Activated CD4-positive, alpha-beta T cell treated with anti-CD3 and anti-CD28 coated beads, Interleukin-2, amount 10 ng/mL, durations not matched to agents 7 days and 5 days (primary cell): Measurements from ENCODE around the gene OR14I1. TPM values are rescaled to one million over a fixed set of nuclear protein-coding genes. Genes with fewer than 3 reads are reported as not detected.

Source experiments
- CTCF ChIA-PET: fragments of 350-600 bp; sonication (Branson Sonifier 250); formaldehyde crosslinking; loops from one replicate; lab custom pipeline; 2021; ENCODE audit warnings: antibody characterized with exemption; lab: Charles Lee
- POLR2A ChIA-PET: fragments of 350-600 bp; sonication (Branson Sonifier 250); formaldehyde crosslinking; loops from one replicate; lab custom pipeline; 2021; ENCODE audit warnings: antibody characterized with exemption; lab: Charles Lee
- DNase-seq: peaks from one replicate; pipeline ENCODE4 v3.0.0-alpha.2; 2020
- H3K27ac Mint-ChIP-seq: one replicate; pipeline ENCODE4 v1.8.0; 2021; ENCODE audit warnings: mild to moderate bottlenecking, moderate library complexity, mixed read lengths
- H3K27me3 Mint-ChIP-seq: one replicate; pipeline ENCODE4 v1.8.0; 2021; ENCODE audit warnings: mixed read lengths
- H3K36me3 Mint-ChIP-seq: one replicate; pipeline ENCODE4 v1.8.0; 2021; ENCODE audit warnings: low read depth, mixed read lengths
- H3K4me1 Mint-ChIP-seq: one replicate; pipeline ENCODE4 v1.8.0; 2021; ENCODE audit warnings: mixed read lengths
- H3K4me3 Mint-ChIP-seq: one replicate; pipeline ENCODE4 v1.8.0; 2021; ENCODE audit warnings: mild to moderate bottlenecking, moderate library complexity, mixed read lengths
- H3K9me3 Mint-ChIP-seq: one replicate; pipeline ENCODE4 v1.8.0; 2021; ENCODE audit warnings: mixed read lengths
- total RNA-seq, 2 experiments: library from RNA; stranded (reverse); gene quantifications; one replicate each; pipeline ENCODE4 v1.2.3, GENCODE V29; 2021

OR14I1 gene
- total RNA-seq, 2 experiments from 2014 or later: not detected

DNA sequence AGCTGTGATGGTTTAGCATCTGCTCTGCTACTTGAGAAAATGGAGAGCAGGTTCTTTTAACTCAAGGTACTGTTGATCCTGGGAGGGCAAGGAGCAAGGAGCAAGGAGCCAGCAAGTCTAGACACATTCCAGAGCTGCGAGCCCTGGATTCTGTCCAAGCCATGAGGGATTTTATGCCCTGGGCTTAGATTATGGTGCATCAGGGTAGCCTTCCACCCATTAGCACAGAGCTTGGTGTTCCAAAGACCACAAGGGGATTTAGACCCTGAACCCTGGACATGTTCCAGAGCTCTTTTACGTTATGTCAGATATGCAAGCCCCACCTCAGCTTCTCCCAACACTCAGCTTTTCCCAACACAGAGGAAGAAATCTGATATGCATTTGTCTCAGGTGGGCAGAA is 2.0 kb upstream of the OR14I1 start:
- H3K9me3 Mint-ChIP-seq: no peaks in the 10 kb centered on the region
- no peak for DNase-seq
- H3K27ac Mint-ChIP-seq: no peak overlapping the region
- ChIA-PET POLR2A (no interaction called here), CTCF (interaction anchor here (1.4 kb wide), 1 partner anchor 102 kb away, joined by 4 read pairs; no protein-coding TSS in a partner anchor)
- no peak overlapping the region for H3K4me3 Mint-ChIP-seq
- no peaks in the 10 kb centered on the region for H3K4me1 Mint-ChIP-seq
- H3K27me3 Mint-ChIP-seq: peaks cover 4% of the 10 kb centered on the region
- no peaks in the 10 kb centered on the region for H3K36me3 Mint-ChIP-seq

DNA sequence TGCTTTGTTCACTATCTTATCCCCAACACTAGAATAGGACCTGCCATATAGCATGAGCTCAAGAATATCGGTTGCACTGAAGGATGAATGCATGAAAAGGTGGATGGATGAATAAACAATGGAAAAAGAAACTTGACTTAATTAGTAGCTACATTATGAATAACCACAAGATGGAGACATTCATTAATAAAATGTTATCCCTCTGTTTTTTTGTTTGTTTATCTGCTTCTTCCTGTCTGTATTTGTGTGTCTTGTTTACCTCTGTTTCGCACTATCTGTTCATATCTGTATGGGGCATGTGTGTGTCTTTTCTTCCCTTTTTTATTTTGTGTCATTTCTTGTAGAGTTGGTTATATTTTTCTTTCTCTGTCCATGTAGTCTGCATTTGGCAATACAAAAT is 1.1 kb upstream of the OR14I1 start:
- CTCF ChIA-PET: no interaction called here

GRCh38 chr1:248699099-248699498 is 3.5 kb downstream of the OR14I1 start:
- H3K4me1 Mint-ChIP-seq: no peaks in the 10 kb centered on the region
- no peaks in the 10 kb centered on the region for H3K9me3 Mint-ChIP-seq
- H3K4me3 Mint-ChIP-seq: no peak overlapping the region
- no peak overlapping the region for H3K27ac Mint-ChIP-seq
- ChIA-PET CTCF (no interaction called here), POLR2A (no interaction called here)
- H3K27me3 Mint-ChIP-seq: peaks cover 6% of the 10 kb centered on the region
- DNase-seq: no peak
- no peaks in the 10 kb centered on the region for H3K36me3 Mint-ChIP-seq

More for the DNA sequence above, 1.1 kb upstream of the OR14I1 start:
- Mint-ChIP-seq H3K27ac (no peak overlapping the region), H3K36me3 (no peaks in the 10 kb centered on the region), H3K4me3 (no peak overlapping the region), H3K27me3 (peaks cover 4% of the 10 kb centered on the region), H3K4me1 (no peaks in the 10 kb centered on the region), H3K9me3 (no peaks in the 10 kb centered on the region)
- no peak for DNase-seq
- POLR2A ChIA-PET: no interaction called here

DNA sequence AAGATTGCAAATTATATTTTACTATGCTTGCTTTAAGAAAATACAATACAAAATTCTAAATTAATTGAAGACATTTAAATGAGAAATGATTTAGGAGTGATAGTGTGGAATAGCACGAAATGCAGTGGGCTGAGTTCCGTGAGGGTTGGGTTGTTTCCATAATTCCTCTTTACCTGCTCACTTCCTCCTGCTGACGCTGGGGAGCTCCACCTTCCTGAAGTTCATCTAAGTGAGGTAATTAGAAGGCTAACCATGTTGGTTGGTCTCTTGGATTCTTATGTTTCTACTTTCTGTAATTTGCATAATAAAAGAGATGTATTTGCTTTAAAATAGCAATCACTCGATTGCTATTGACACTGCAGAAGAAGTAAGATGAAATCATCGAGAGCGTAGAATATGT is 4.7 kb downstream of the OR14I1 start:
- H3K4me3 Mint-ChIP-seq: no peak overlapping the region

DNA sequence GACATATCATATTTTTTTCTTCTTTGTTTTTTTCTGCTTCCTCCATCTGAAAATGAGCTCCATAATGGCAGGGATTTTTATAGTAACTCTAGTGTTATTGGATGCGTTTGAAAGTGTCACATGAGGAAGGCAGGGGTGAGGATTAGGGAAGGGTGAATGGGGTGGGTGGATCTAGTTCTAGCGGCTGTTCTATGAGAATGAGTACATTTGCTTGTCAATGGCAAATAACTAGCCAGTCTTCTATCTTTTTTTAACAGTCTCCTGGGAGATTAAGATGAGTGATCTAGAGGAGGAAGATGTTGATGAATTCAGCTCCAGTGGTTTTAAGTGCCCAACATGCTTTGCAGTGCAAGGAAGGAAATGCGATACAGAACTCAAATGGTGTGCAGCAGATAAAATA is 5.8 kb downstream of the OR14I1 start:
- DNase-seq: no peak
- Mint-ChIP-seq H3K27me3 (peaks cover 3% of the 10 kb centered on the region), H3K27ac (no peak overlapping the region), H3K4me3 (no peak overlapping the region), H3K4me1 (no peaks in the 10 kb centered on the region), H3K36me3 (no peaks in the 10 kb centered on the region), H3K9me3 (peaks cover 4% of the 10 kb centered on the region)
- ChIA-PET CTCF (no interaction called here), POLR2A (no interaction called here)

More for the DNA sequence above, 4.7 kb downstream of the OR14I1 start:
- Mint-ChIP-seq H3K4me1 (no peaks in the 10 kb centered on the region), H3K36me3 (no peaks in the 10 kb centered on the region), H3K27ac (no peak overlapping the region), H3K27me3 (peaks cover 6% of the 10 kb centered on the region), H3K9me3 (no peaks in the 10 kb centered on the region)
- ChIA-PET POLR2A (no interaction called here), CTCF (no interaction called here)
- no peak for DNase-seq

- no peaks in the 10 kb centered on the region for H3K4me1 Mint-ChIP-seq
- no peak overlapping the region for H3K4me3 Mint-ChIP-seq
- ChIA-PET POLR2A (no interaction called here), CTCF (no interaction called here)
- DNase-seq: no peak
- H3K27ac Mint-ChIP-seq: no peak overlapping the region
- H3K27me3 Mint-ChIP-seq: peaks cover 2% of the 10 kb centered on the region
- H3K9me3 Mint-ChIP-seq: peaks cover 5% of the 10 kb centered on the region
- no peaks in the 10 kb centered on the region for H3K36me3 Mint-ChIP-seq
Measured at GRCh38 chr1:248696261-248696660, 6.3 kb downstream of the OR14I1 start.

- peaks cover 6% of the 10 kb centered on the region for H3K9me3 Mint-ChIP-seq
- DNase-seq: no peak
- ChIA-PET CTCF (no interaction called here), POLR2A (no interaction called here)
- H3K4me3 Mint-ChIP-seq: no peak overlapping the region
- no peaks in the 10 kb centered on the region for H3K36me3 Mint-ChIP-seq
- H3K27ac Mint-ChIP-seq: no peak overlapping the region
- no peaks in the 10 kb centered on the region for H3K4me1 Mint-ChIP-seq
- peaks cover 2% of the 10 kb centered on the region for H3K27me3 Mint-ChIP-seq
Measured at GRCh38 chr1:248695451-248696132, 7.0 kb downstream of the OR14I1 start.

GRCh38 chr1:248691567-248692155 is 10.9 kb downstream of the OR14I1 start:
- Mint-ChIP-seq H3K4me1 (peaks cover 3% of the 10 kb centered on the region), H3K4me3 (no peak overlapping the region), H3K9me3 (peaks cover 9% of the 10 kb centered on the region), H3K36me3 (no peaks in the 10 kb centered on the region), H3K27me3 (peaks cover 2% of the 10 kb centered on the region), H3K27ac (no peak overlapping the region)
- CTCF ChIA-PET: no interaction called here
- POLR2A ChIA-PET: no interaction called here
- DNase-seq: no peak

GRCh38 chr1:248688527-248689298 is 13.9 kb downstream of the OR14I1 start:
- Mint-ChIP-seq H3K36me3 (no peaks in the 10 kb centered on the region), H3K4me3 (no peak overlapping the region), H3K27me3 (no peaks in the 10 kb centered on the region), H3K27ac (no peak overlapping the region), H3K9me3 (peaks cover 9% of the 10 kb centered on the region), H3K4me1 (peaks cover 3% of the 10 kb centered on the region)
- no peak for DNase-seq
- POLR2A ChIA-PET: no interaction called here
- CTCF ChIA-PET: no interaction called here

GRCh38 chr1:248686815-248687214 is 15.8 kb downstream of the OR14I1 start:
- Mint-ChIP-seq H3K27ac (no peak overlapping the region), H3K36me3 (no peaks in the 10 kb centered on the region), H3K4me3 (no peak overlapping the region), H3K9me3 (peaks cover 5% of the 10 kb centered on the region), H3K4me1 (peaks cover 3% of the 10 kb centered on the region), H3K27me3 (no peaks in the 10 kb centered on the region)
- ChIA-PET POLR2A (no interaction called here), CTCF (no interaction called here)
- peak; percentile 27 for DNase-seq

- Mint-ChIP-seq H3K9me3 (peaks cover 2% of the 10 kb centered on the region), H3K27me3 (no peaks in the 10 kb centered on the region), H3K36me3 (no peaks in the 10 kb centered on the region), H3K27ac (no peak overlapping the region), H3K4me3 (no peak overlapping the region), H3K4me1 (no peaks in the 10 kb centered on the region)
- DNase-seq: no peak
- ChIA-PET CTCF (no interaction called here), POLR2A (no interaction called here)
Measured at GRCh38 chr1:248681651-248682050, 20.9 kb downstream of the OR14I1 start.

GRCh38 chr1:248670003-248670402 is 32.6 kb downstream of the OR14I1 start:
- Mint-ChIP-seq H3K9me3 (peaks cover 8% of the 10 kb centered on the region), H3K27ac (no peak overlapping the region)

More at GRCh38 chr1:248670003-248670402, 32.6 kb downstream of the OR14I1 start:
- POLR2A ChIA-PET: no interaction called here
- Mint-ChIP-seq H3K4me1 (no peaks in the 10 kb centered on the region), H3K36me3 (no peaks in the 10 kb centered on the region), H3K4me3 (no peak overlapping the region), H3K27me3 (no peaks in the 10 kb centered on the region)
- no peak for DNase-seq
- CTCF ChIA-PET: no interaction called here
